Activated CD4-positive, CD25-positive, alpha-beta regulatory T cell treated with anti-CD3 and anti-CD28 coated beads, Interleukin-2, amount 50 U/mL, for 24 hours (primary cell): ENCODE measurements around the gene SF3A1.

ENCODE experiments used
- ATAC-seq, 2 donors: fragments of 150-1000 bp; cut with Tn5 transposase; one replicate each; pipeline ENCODE4 v1.10.0; 2021; ENCODE audit warnings: mild to moderate bottlenecking in 1 of 2, moderate library complexity in 1 of 2

Gene SF3A1

GRCh38 chr22:30386608-30386959 is 29.9 kb upstream of the SF3A1 start:
- no peak for ATAC-seq

GRCh38 chr22:30385942-30386341 is 29.2 kb upstream of the SF3A1 start:
- no peak for ATAC-seq

- ATAC-seq = no peak
These were observed 26.4 kb upstream of the SF3A1 start for GRCh38 chr22:30383061-30383460.

GRCh38 chr22:30382340-30382739 is 25.6 kb upstream of the SF3A1 start:
- no peak for ATAC-seq

- ATAC-seq = no peak
These were observed 24.6 kb upstream of the SF3A1 start for GRCh38 chr22:30381264-30381663.

- no peak for ATAC-seq
These were observed 23.3 kb upstream of the SF3A1 start for GRCh38 chr22:30380011-30380410.

GRCh38 chr22:30375312-30375849 is 18.7 kb upstream of the SF3A1 start:
- no peak for ATAC-seq

GRCh38 chr22:30373331-30374325 is 16.9 kb upstream of the SF3A1 start:
- ATAC-seq = no peak

- ATAC-seq = no peak
These were observed 16.2 kb upstream of the SF3A1 start for GRCh38 chr22:30372915-30373314.

GRCh38 chr22:30371981-30372380 is 15.3 kb upstream of the SF3A1 start:
- no peak for ATAC-seq

- ATAC-seq = no peak
These were observed 14.6 kb upstream of the SF3A1 start for GRCh38 chr22:30371321-30371720.

- no peak for ATAC-seq
These were observed 14.0 kb upstream of the SF3A1 start for GRCh38 chr22:30370641-30371230.

GRCh38 chr22:30368420-30368819 is 11.7 kb upstream of the SF3A1 start:
- ATAC-seq = no peak

GRCh38 chr22:30365891-30366290 is 9.2 kb upstream of the SF3A1 start:
- ATAC-seq = no peak

- ATAC-seq = no peak
These were observed 6.1 kb upstream of the SF3A1 start for GRCh38 chr22:30362651-30363281.

- no peak for ATAC-seq
These were observed 5.4 kb upstream of the SF3A1 start for GRCh38 chr22:30361916-30362650.

- no peak for ATAC-seq
These were observed 1.8 kb upstream of the SF3A1 start for GRCh38 chr22:30358541-30358940.

GRCh38 chr22:30357650-30358215 is 1.0 kb upstream of the SF3A1 start:
- no peak for ATAC-seq

- ATAC-seq = no peak
These were observed 509 bp upstream of the SF3A1 start for GRCh38 chr22:30357236-30357570.

GRCh38 chr22:30354644-30355043 is 2.0 kb downstream of the SF3A1 start:
- ATAC-seq = no peak

- no peak for ATAC-seq
These were observed 5.5 kb downstream of the SF3A1 start for GRCh38 chr22:30351226-30351625.

- ATAC-seq = no peak
These were observed 7.9 kb downstream of the SF3A1 start for GRCh38 chr22:30348809-30349208.

- peak in 1 of 2 donors; percentile 24 for ATAC-seq
These were observed 8.3 kb downstream of the SF3A1 start for GRCh38 chr22:30348404-30348803.
